Bladder microvascular endothelial cell (primary cell): ENCODE data around the gene AMOTL2. TPM values are rescaled to one million over a fixed set of nuclear protein-coding genes. Genes with fewer than 3 reads are reported as not detected.

ENCODE experiments used
- total RNA-seq: library from RNA; depleted of rRNA; stranded (reverse); fragments of >200 nt; gene quantifications from 2 replicates; pipeline ENCODE4 v1.2.3, GENCODE V29; 2014

Gene AMOTL2
- 70.7 and 145 TPM in 2 replicates for total RNA-seq

GRCh38 chr3:134374105-134374790 lies at the start of gene AMOTL2:
Gene AMOTL2, minus strand, starts transcription at chr3:134374447. Its CDS starts 3,014 bp downstream, at chr3:134371433.

Other genes with a start within 250 kb of the AMOTL2 start
- gene RYK, start 123.6 kb downstream of the AMOTL2 start, total RNA-seq, result 52.6 and 111 TPM in 2 replicates
- gene ANAPC13, start 111.5 kb upstream of the AMOTL2 start, total RNA-seq, result 40.2 and 75.1 TPM in 2 replicates
- 14.6 and 16.1 TPM in 2 replicates for gene CEP63, start 111.6 kb upstream of the AMOTL2 start, total RNA-seq